ENCODE data around the gene BCCIP. TPM values are rescaled to one million over a fixed set of nuclear protein-coding genes. Genes with fewer than 3 reads are reported as not detected.

BCCIP gene
- total and polyA plus RNA-seq, 2 of the 8 experiments (the other 6 are each of a cell fraction or from before 2014, with no cell fraction given) = 33.9 to 120 TPM

GRCh38 chr10:125815764-125816163 is 7.6 kb upstream of the BCCIP start (continued):
- TF ChIP-seq SP1 (IDR thresholded peaks at IDR 0.05; ENCODE audit: low read depth, low read length) (no peak), FOSL1 (IDR thresholded peaks at IDR 0.05; ENCODE audit: insufficient read depth, low read depth, low read length) (no peak), RBBP5 (IDR thresholded peaks at IDR 0.05; ENCODE audit: borderline replicate concordance, low read depth, low read length) (no peak), CHD2 (IDR thresholded peaks at IDR 0.05; ENCODE audit: low read length) (no peak), CREB1 (IDR thresholded peaks at IDR 0.05) (no peak), CHD1 (IDR thresholded peaks at IDR 0.05; ENCODE audit: low read depth, low read length) (no peak), GTF2F1 (IDR thresholded peaks at IDR 0.05; ENCODE audit: borderline replicate concordance, low read depth, low read length) (no peak)

Measured in H1 (cell line).